ENCODE results near the gene ITGAL.

ITGAL gene

DNA sequence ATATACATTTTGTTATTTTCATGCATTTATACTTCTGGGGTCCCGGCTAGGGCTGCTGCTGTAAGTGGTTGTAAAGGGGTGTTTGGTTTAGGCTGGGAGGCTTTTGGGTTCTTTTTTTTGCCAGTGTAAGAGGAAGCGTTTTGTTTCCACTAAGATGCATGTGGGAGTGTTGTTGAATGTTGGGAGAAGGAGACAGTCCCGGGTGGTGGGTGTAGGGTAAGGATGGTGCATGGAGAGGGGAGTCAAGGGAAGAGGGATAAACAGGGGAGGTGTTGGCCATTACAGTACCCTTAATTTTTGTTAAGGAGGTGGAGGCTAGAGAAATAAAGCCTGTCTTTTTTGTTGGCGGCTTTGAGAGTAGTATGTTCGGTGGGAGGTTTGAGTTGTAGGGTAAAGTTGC, 70.5 kb downstream of the ITGAL start:
- Histone ChIP-seq H3K9me3 (replicated peaks; ENCODE audit: insufficient read depth, low read length) (no peaks in the 10 kb centered on the region), H3K4me1 (ENCODE audit: low read length) (no peaks in the 10 kb centered on the region), H4K20me1 (ENCODE audit: insufficient read depth, low read length) (no peaks in the 10 kb centered on the region), H3K27ac (ENCODE audit: low read length) (no peak overlapping the region), H3F3A (ENCODE audit: insufficient read depth, low read length) (no peaks in the 10 kb centered on the region), H3K36me3 (replicated peaks; ENCODE audit: insufficient read depth, low read length) (no peaks in the 10 kb centered on the region), H3K4me2 (ENCODE audit: low read depth, low read length) (no peak overlapping the region), H3K9me2 (replicated peaks; ENCODE audit: insufficient read depth, low read length) (no peaks in the 10 kb centered on the region), H3K27me3 (replicated peaks; ENCODE audit: insufficient read depth, low read length) (no peaks in the 10 kb centered on the region), H3K9ac (ENCODE audit: low read length) (no peak overlapping the region), H2AFZ (ENCODE audit: low read length) (no peak overlapping the region), H3K4me3 (ENCODE audit: low read length) (no peak overlapping the region), H3K79me2 (ENCODE audit: low read length) (no peaks in the 10 kb centered on the region)
- TF ChIP-seq, protein P1, sequence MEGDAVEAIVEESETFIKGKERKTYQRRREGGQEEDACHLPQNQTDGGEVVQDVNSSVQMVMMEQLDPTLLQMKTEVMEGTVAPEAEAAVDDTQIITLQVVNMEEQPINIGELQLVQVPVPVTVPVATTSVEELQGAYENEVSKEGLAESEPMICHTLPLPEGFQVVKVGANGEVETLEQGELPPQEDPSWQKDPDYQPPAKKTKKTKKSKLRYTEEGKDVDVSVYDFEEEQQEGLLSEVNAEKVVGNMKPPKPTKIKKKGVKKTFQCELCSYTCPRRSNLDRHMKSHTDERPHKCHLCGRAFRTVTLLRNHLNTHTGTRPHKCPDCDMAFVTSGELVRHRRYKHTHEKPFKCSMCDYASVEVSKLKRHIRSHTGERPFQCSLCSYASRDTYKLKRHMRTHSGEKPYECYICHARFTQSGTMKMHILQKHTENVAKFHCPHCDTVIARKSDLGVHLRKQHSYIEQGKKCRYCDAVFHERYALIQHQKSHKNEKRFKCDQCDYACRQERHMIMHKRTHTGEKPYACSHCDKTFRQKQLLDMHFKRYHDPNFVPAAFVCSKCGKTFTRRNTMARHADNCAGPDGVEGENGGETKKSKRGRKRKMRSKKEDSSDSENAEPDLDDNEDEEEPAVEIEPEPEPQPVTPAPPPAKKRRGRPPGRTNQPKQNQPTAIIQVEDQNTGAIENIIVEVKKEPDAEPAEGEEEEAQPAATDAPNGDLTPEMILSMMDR (IDR thresholded peaks at IDR 0.05; ENCODE audit: low read length), result no peak
- no peak for TF ChIP-seq EZH2phosphoT487 (IDR thresholded peaks at IDR 0.05; ENCODE audit: low read length)
- DNase-seq, result no peak

DNA sequence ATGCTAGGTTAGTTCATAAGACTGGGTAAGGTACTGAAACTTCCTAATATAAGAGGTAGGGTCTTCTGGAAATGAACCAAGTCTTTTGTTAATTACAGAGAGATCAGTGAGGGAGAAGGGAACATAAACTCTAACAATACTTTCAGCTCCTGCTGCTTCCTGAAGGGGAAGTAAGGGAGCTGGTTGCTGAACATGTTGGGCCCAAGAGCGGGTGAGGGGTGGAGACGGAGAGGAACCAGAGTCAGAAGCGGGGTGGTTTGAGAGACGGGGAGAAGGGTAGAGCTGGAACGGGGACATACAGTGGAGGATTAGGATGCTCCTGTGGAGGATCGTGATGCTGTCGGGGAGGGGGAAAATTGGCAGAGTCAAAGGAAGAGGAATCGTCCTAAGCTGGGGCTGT, 73.6 kb downstream of the ITGAL start:
- Histone ChIP-seq H2AFZ (ENCODE audit: low read length) (no peak overlapping the region), H3K27ac (ENCODE audit: low read length) (no peak overlapping the region), H3K4me2 (ENCODE audit: low read depth, low read length) (no peak overlapping the region), H3K27me3 (replicated peaks; ENCODE audit: insufficient read depth, low read length) (no peaks in the 10 kb centered on the region), H3K4me1 (ENCODE audit: low read length) (no peaks in the 10 kb centered on the region), H3K9me3 (replicated peaks; ENCODE audit: insufficient read depth, low read length) (no peaks in the 10 kb centered on the region), H3K36me3 (replicated peaks; ENCODE audit: insufficient read depth, low read length) (no peaks in the 10 kb centered on the region), H3K9me2 (replicated peaks; ENCODE audit: insufficient read depth, low read length) (no peaks in the 10 kb centered on the region), H3K79me2 (ENCODE audit: low read length) (no peaks in the 10 kb centered on the region), H3F3A (ENCODE audit: insufficient read depth, low read length) (no peaks in the 10 kb centered on the region), H3K9ac (ENCODE audit: low read length) (no peak overlapping the region), H3K4me3 (ENCODE audit: low read length) (no peak overlapping the region), H4K20me1 (ENCODE audit: insufficient read depth, low read length) (no peaks in the 10 kb centered on the region)
- no peak for TF ChIP-seq EZH2 (optimal IDR thresholded peaks at IDR 0.05; ENCODE audit: low read depth, low read length)
- TF ChIP-seq, protein P1 (IDR thresholded peaks at IDR 0.05; ENCODE audit: low read length), result no peak
- no peak for TF ChIP-seq EZH2phosphoT487 (IDR thresholded peaks at IDR 0.05; ENCODE audit: low read length)
- DNase-seq, result no peak

DNA sequence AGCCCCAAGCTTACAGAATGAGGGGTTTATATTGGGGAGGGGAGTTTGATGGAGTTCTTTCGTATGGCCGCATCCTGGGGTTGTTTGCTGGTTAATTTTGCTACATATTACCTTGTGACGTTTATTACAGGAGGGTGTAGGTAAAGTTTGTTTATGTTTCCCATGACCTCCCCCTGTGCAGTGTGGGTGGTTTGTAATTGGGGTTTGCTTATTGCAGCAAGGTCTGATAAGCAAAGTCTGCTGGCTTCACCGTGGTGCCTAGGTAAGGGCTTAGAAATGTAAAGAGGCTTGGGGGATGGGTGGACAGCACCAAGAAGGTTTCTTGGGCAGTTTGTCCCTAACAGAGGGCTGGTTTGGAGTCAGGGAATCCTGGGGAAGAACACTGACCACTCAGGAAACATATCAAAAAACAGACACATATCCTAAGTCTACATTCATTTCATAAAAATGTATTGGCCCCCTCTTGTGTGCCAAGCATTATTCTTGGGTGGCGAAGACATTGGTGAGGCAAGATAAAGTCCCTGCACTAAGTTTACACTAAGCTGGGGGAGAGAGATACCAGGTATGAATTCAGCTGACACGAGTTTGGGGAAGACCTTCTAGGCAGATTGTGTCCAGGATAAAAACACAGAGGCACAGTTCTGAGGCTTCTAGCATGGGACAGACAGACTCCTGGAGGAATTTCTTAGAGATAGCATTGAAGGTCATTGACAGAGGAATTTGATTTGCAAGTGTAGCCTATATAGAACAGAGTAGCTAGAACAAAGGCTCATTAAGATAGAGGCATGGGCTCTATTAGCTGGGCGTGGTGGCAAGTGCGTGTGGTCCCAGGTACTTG, 76.1 kb downstream of the ITGAL start:
- DNase-seq, result no peak
- Histone ChIP-seq H3K36me3 (replicated peaks; ENCODE audit: insufficient read depth, low read length) (no peaks in the 10 kb centered on the region), H3K27ac (ENCODE audit: low read length) (no peak overlapping the region), H3K79me2 (ENCODE audit: low read length) (no peaks in the 10 kb centered on the region), H3K9ac (ENCODE audit: low read length) (no peak overlapping the region), H2AFZ (ENCODE audit: low read length) (no peak overlapping the region), H3K27me3 (replicated peaks; ENCODE audit: insufficient read depth, low read length) (no peaks in the 10 kb centered on the region), H4K20me1 (ENCODE audit: insufficient read depth, low read length) (no peaks in the 10 kb centered on the region), H3K9me2 (replicated peaks; ENCODE audit: insufficient read depth, low read length) (no peaks in the 10 kb centered on the region), H3K4me1 (ENCODE audit: low read length) (no peaks in the 10 kb centered on the region), H3K9me3 (replicated peaks; ENCODE audit: insufficient read depth, low read length) (no peaks in the 10 kb centered on the region), H3K4me2 (ENCODE audit: low read depth, low read length) (no peak overlapping the region), H3F3A (ENCODE audit: insufficient read depth, low read length) (no peaks in the 10 kb centered on the region), H3K4me3 (ENCODE audit: low read length) (no peak overlapping the region)
- TF ChIP-seq EZH2phosphoT487 (IDR thresholded peaks at IDR 0.05; ENCODE audit: low read length), result no peak
- TF ChIP-seq, protein P1 (IDR thresholded peaks at IDR 0.05; ENCODE audit: low read length), result no peak
- TF ChIP-seq EZH2 (optimal IDR thresholded peaks at IDR 0.05; ENCODE audit: low read depth, low read length), result no peak

All from MM.1S (cell line).